Endothelial cell of umbilical vein (primary cell): ENCODE results near the gene MYDGF. TPM values are rescaled to one million over a fixed set of nuclear protein-coding genes. Genes with fewer than 3 reads are reported as not detected.
A peak's percentile ranks its signal among the peaks of the same experiment; 100 is the strongest.

Experiments used
- BruUV-seq: library from RNA; stranded (reverse); fragments of 400-500 nt; replicated peaks from 2 replicates; lab custom pipeline; 2021; lab: Mats Ljungman, UMichigan
- CTCF ChIA-PET: fragments of 300-600, 350-600 bp; sonication (Branson Sonifier 250); formaldehyde crosslinking; loops from one replicate; lab custom pipeline; 2021; ENCODE audit warnings: antibody characterized with exemption, inconsistent platforms; lab: Charles Lee
- POLR2A ChIA-PET: fragments of 300-600, 350-600 bp; sonication (Branson Sonifier 250); formaldehyde crosslinking; loops from one replicate; lab custom pipeline; 2021; ENCODE audit warnings: antibody characterized with exemption, inconsistent platforms; lab: Charles Lee
- DNase-seq: peaks from one replicate; pipeline ENCODE4 v3.0.0-alpha.2; 2011; ENCODE audit warnings: low read depth, low spot score
- FAIRE-seq: peaks from 2 replicates; lab custom pipeline; 2011; peaks lifted over from hg19 to GRCh38; lab: Jason Lieb, UNC
- H2AFZ ChIP-seq: 2 replicates; pipeline ENCODE4 v1.6.0; 2012; ENCODE audit warnings: low read depth, low read length, control low read depth, inconsistent platforms
- H3K27ac ChIP-seq: 2 replicates; pipeline ENCODE4 v1.5.1; 2011; ENCODE audit warnings: low read depth, mild to moderate bottlenecking, control low read depth, low read length, moderate library complexity; ENCODE audit not compliant: insufficient read depth
- H3K27me3 ChIP-seq, 2 experiments: 2 replicates each; pipeline versions ENCODE4 v1.6.0 to v1.6.1; 2011; ENCODE audit warnings: low read length in 2 of 2, mixed read lengths in 1 of 2; ENCODE audit not compliant: control insufficient read depth in 2 of 2, insufficient read depth in 2 of 2
- H3K36me3 ChIP-seq, 2 experiments: 2 replicates in 1 of 2; 3 replicates in 1 of 2; pipeline ENCODE4 v1.5.1; 2011; ENCODE audit warnings: low read length in 2 of 2, mild to moderate bottlenecking in 1 of 2, moderate library complexity in 1 of 2; ENCODE audit not compliant: control insufficient read depth in 2 of 2, insufficient read depth in 2 of 2; ENCODE audit errors: extremely low read depth in 1 of 2
- H3K4me1 ChIP-seq: 3 replicates; pipeline ENCODE4 v1.5.1; 2011; ENCODE audit warnings: mild to moderate bottlenecking, low read length; ENCODE audit not compliant: control insufficient read depth, insufficient read depth; ENCODE audit errors: extremely low read depth
- H3K4me2 ChIP-seq: 2 replicates; pipeline ENCODE4 v1.6.1; 2011; ENCODE audit warnings: low read length, control low read depth, mixed read lengths; ENCODE audit not compliant: insufficient read depth
- H3K4me3 ChIP-seq, 3 experiments: fragments of 200-600 bp in 1 of 3; sonication (generic), shearing (Covaris generic) in 1 of 3; replicated peaks in 1 of 3; 2 replicates each; pipeline ENCODE4 v1.5.1; 2011 to 2016; ENCODE audit warnings: control low read depth in 3 of 3, low read length in 3 of 3, mild to moderate bottlenecking in 2 of 3, inconsistent platforms in 1 of 3, low read depth in 1 of 3, moderate library complexity in 1 of 3; ENCODE audit not compliant: insufficient read depth in 1 of 3
- H3K79me2 ChIP-seq: 2 replicates; pipeline ENCODE4 v1.6.0; 2012; ENCODE audit warnings: low read length, inconsistent platforms; ENCODE audit not compliant: control insufficient read depth, insufficient read depth
- H3K9ac ChIP-seq: replicated peaks from 2 replicates; pipeline ENCODE3; 2011; ENCODE audit warnings: low read length, control low read depth; ENCODE audit not compliant: insufficient read depth; ENCODE audit errors: extremely low read depth
- H3K9me1 ChIP-seq: replicated peaks from 3 replicates; pipeline ENCODE4 v1.6.0; 2011; ENCODE audit warnings: mild to moderate bottlenecking, low read length; ENCODE audit not compliant: control insufficient read depth, insufficient read depth; ENCODE audit errors: extremely low read depth
- H3K9me3 ChIP-seq: replicated peaks from 2 replicates; pipeline ENCODE4 v1.5.1; 2012; ENCODE audit warnings: low read length, inconsistent platforms; ENCODE audit not compliant: control insufficient read depth, insufficient read depth
- H4K20me1 ChIP-seq: replicated peaks from 2 replicates; pipeline ENCODE3; 2011; ENCODE audit warnings: mild to moderate bottlenecking, low read length; ENCODE audit not compliant: control insufficient read depth, insufficient read depth; ENCODE audit errors: extremely low read depth
- EZH2 ChIP-seq: IDR thresholded peaks from 2 replicates; pipeline ENCODE4 v1.6.1; 2012; ENCODE audit warnings: borderline replicate concordance, low read depth, mild to moderate bottlenecking, moderate library complexity, low read length, inconsistent platforms; ENCODE audit not compliant: severe bottlenecking
- FOS ChIP-seq: IDR thresholded peaks from 2 replicates; pipeline ENCODE4 v1.6.1; 2011; ENCODE audit warnings: mild to moderate bottlenecking, low read length, moderate library complexity, borderline replicate concordance; ENCODE audit not compliant: insufficient read depth
- GATA2 ChIP-seq: IDR thresholded peaks from 2 replicates; pipeline ENCODE4 v1.7.0; 2011; ENCODE audit warnings: low read depth, mild to moderate bottlenecking, moderate library complexity, mixed read lengths, low read length; ENCODE audit not compliant: insufficient read length, insufficient read depth
- JUN ChIP-seq: IDR thresholded peaks from 2 replicates; pipeline ENCODE4 v1.6.1; 2011; ENCODE audit warnings: borderline replicate concordance, low read depth; ENCODE audit not compliant: insufficient read length, insufficient read depth
- MYC ChIP-seq: IDR thresholded peaks from one replicate; pipeline ENCODE4 v1.6.1; 2011; ENCODE audit warnings: mild to moderate bottlenecking, low read depth, low read length
- POLR2A ChIP-seq: IDR thresholded peaks from 2 replicates; pipeline ENCODE4 v1.6.1; 2012; ENCODE audit warnings: low read depth, mild to moderate bottlenecking, control low read depth, low read length
- POLR2AphosphoS5 ChIP-seq: IDR thresholded peaks from 2 replicates; pipeline ENCODE4 v1.6.1; 2012; ENCODE audit warnings: low read depth, mild to moderate bottlenecking, control low read depth, low read length, moderate library complexity; ENCODE audit not compliant: insufficient read depth
- dilution Hi-C: fragments of 300-500 bp; cut with MboI; formaldehyde crosslinking; loops from one replicate; pipeline ENCODE4 v1.15.0; 2019; ENCODE audit warnings: low sequenced_read_pairs; ENCODE audit not compliant: extremely low pct_ligation_motif_present
- intact Hi-C: fragments of 100-400 bp; cut with micrococcal nuclease; formaldehyde crosslinking; loops from one replicate; pipeline ENCODE4 v1.10.0; 2022
- polyA plus RNA-seq, 4 experiments: library from polyadenylated mRNA; depleted of rRNA in 3 of 4; stranded (reverse) in 3 of 4; unstranded in 1 of 4; fragments of >200 nt; gene quantifications; 2 replicates each; pipeline versions ENCODE4 v1.2.1 to v1.2.3, GENCODE V29; 2011 to 2012; ENCODE audit warnings: missing spikeins in 1 of 4
- total RNA-seq: library from RNA; stranded (reverse); gene quantifications from 2 replicates; pipeline ENCODE4 v1.2.3, GENCODE V29; 2021
- TF ChIP-seq, protein P1 (sequence below), 2 donors: IDR thresholded peaks; 1 replicate in 1 of 2; 2 replicates in 1 of 2; pipeline ENCODE4 v1.5.1; 2011; ENCODE audit warnings: low read length in 2 of 2, mild to moderate bottlenecking in 2 of 2, moderate library complexity in 2 of 2, control low read depth in 1 of 2, inconsistent platforms in 1 of 2, low read depth in 1 of 2; ENCODE audit not compliant: insufficient read depth in 1 of 2; ENCODE audit errors: extremely low read depth in 1 of 2
- TF ChIP-seq, protein P2 (sequence below): IDR thresholded peaks from 2 replicates; pipeline ENCODE4 v1.6.1; 2011; ENCODE audit not compliant: insufficient read depth, insufficient read length

The MYDGF gene
- total and polyA plus RNA-seq, 2 donors (not counting 3 experiments of a cell fraction or from before 2014, with no cell fraction given): 191 to 337 TPM

DNA sequence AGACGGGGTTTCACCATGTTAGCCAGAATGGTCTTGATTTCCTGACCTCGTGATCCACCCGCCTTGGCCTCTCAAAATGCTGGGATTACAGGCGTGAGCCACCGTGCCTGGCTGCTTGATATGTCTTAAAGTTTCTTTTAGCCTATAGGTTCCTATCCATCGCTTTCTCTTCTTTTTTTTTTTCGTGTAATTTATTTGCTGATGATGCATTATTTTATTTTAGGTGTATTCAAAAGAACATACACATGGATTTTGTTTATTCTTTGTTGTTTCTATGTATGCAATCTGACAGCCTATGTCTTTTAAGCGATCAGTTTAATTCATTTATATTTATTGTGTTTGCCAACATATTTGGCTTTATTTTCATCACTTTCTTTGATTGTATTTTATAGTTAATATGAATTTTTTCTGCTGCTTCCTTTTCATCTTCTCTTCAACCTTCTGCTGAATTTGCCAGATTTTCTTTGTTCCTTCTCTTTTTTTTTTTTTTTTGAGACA is 56.8 kb downstream of the MYDGF start:
- H3K79me2 ChIP-seq: no peaks in the 10 kb centered on the region
- dilution Hi-C loops (no loop called here), intact Hi-C loops (no loop called here)
- no peaks in the 10 kb centered on the region for H3K4me1 ChIP-seq
- no peaks in the 10 kb centered on the region for H3K9me3 ChIP-seq
- H3K27ac ChIP-seq: no peak overlapping the region
- ChIA-PET POLR2A (no interaction called here), CTCF (interaction anchor here (1.1 to 1.5 kb wide), 2 partner anchors 20 kb away, joined by 4 to 6 read pairs; no protein-coding TSS in a partner anchor)
- no TSS peak for BruUV-seq
- H4K20me1 ChIP-seq: no peaks in the 10 kb centered on the region
- no peak overlapping the region for H3K9ac ChIP-seq
- no peak for TF ChIP-seq MYC
- H3K4me3 ChIP-seq: no peak overlapping the region
- H3K36me3 ChIP-seq: no peaks in the 10 kb centered on the region
- H3K4me2 ChIP-seq: no peak overlapping the region
- FAIRE-seq (no peak), DNase-seq (no peak)
- peaks cover 0 to 9% of the 10 kb centered on the region in 2 experiments for H3K27me3 ChIP-seq
- no peak overlapping the region for H2AFZ ChIP-seq
- H3K9me1 ChIP-seq: no peaks in the 10 kb centered on the region

DNA sequence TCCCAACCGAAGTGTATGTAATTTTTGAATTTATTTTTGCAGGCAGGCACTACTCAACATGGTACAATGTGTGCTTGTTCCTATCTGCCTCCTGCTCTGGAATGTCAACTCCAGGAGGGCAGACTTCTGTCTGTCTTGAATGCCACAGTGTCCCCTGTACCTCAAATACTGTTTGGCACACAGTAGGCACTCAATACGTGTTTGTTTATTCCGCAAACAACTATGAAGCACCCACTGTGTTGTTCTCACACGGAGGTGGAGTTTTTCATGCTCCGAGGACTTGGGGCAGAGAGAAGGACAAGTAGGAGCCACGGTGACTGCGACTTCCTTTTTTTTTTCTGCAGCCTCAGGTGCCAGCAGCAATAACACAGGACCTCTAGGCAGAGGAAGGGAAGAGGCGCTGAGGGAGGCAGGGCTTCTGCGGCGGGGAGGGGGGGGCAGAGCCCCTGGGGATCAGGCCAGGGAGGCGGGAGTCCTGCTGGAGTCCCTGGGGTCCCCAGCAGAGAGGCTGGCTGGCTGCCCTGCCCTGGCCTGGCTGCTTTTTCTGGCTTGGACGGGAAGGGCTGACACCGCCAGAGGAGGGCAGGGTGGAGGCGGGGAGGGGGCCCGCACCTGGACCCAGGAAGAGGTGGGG is 60.1 kb downstream of the MYDGF start:
- FAIRE-seq: no peak
- no peaks in the 10 kb centered on the region for H3K9me3 ChIP-seq
- POLR2A ChIA-PET: no interaction called here
- H2AFZ ChIP-seq: peak overlapping the region; percentile 59
- intact Hi-C loops (no loop called here), dilution Hi-C loops (no loop called here)
- H3K9ac ChIP-seq: no peak overlapping the region
- H3K9me1 ChIP-seq: no peaks in the 10 kb centered on the region
- H3K36me3 ChIP-seq: no peaks in the 10 kb centered on the region
- H3K4me2 ChIP-seq: no peak overlapping the region
- peaks cover 0 to 6% of the 10 kb centered on the region in 2 experiments for H3K27me3 ChIP-seq
- no TSS peak for BruUV-seq
- no peaks in the 10 kb centered on the region for H3K4me1 ChIP-seq
- no peak overlapping the region for H3K4me3 ChIP-seq
- H3K27ac ChIP-seq: no peak overlapping the region
- CTCF ChIA-PET: interaction anchor here (0.9 kb wide), 1 partner anchor 34 kb away, joined by 3 read pairs; no protein-coding TSS in a partner anchor
- DNase-seq: no peak
- no peaks in the 10 kb centered on the region for H3K79me2 ChIP-seq
- TF ChIP-seq EZH2 (no peak), GATA2 (no peak), POLR2A (no peak), JUN (no peak), MYC (no peak), FOS (no peak), POLR2AphosphoS5 (no peak)
- TF ChIP-seq, protein P1, sequence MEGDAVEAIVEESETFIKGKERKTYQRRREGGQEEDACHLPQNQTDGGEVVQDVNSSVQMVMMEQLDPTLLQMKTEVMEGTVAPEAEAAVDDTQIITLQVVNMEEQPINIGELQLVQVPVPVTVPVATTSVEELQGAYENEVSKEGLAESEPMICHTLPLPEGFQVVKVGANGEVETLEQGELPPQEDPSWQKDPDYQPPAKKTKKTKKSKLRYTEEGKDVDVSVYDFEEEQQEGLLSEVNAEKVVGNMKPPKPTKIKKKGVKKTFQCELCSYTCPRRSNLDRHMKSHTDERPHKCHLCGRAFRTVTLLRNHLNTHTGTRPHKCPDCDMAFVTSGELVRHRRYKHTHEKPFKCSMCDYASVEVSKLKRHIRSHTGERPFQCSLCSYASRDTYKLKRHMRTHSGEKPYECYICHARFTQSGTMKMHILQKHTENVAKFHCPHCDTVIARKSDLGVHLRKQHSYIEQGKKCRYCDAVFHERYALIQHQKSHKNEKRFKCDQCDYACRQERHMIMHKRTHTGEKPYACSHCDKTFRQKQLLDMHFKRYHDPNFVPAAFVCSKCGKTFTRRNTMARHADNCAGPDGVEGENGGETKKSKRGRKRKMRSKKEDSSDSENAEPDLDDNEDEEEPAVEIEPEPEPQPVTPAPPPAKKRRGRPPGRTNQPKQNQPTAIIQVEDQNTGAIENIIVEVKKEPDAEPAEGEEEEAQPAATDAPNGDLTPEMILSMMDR (IDR thresholded peaks at IDR 0.05; ENCODE audit: extremely low read depth in 1 of 2, insufficient read depth in 1 of 2, low read depth in 1 of 2, low read length in 2 of 2): no peak
- TF ChIP-seq, protein P2, sequence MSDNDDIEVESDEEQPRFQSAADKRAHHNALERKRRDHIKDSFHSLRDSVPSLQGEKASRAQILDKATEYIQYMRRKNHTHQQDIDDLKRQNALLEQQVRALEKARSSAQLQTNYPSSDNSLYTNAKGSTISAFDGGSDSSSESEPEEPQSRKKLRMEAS: no peak
- no peaks in the 10 kb centered on the region for H4K20me1 ChIP-seq
